Endothelial cell of umbilical vein (primary cell): ENCODE data around the gene APOB. TPM values are rescaled to one million over a fixed set of nuclear protein-coding genes. Genes with fewer than 3 reads are reported as not detected.

ENCODE experiments used
- BruUV-seq: library from RNA; stranded (reverse); fragments of 400-500 nt; replicated peaks from 2 replicates; lab custom pipeline; 2021; lab: Mats Ljungman, UMichigan
- CTCF ChIA-PET: fragments of 300-600, 350-600 bp; sonication (Branson Sonifier 250); formaldehyde crosslinking; loops from one replicate; lab custom pipeline; 2021; ENCODE audit warnings: antibody characterized with exemption, inconsistent platforms; lab: Charles Lee
- POLR2A ChIA-PET: fragments of 300-600, 350-600 bp; sonication (Branson Sonifier 250); formaldehyde crosslinking; loops from one replicate; lab custom pipeline; 2021; ENCODE audit warnings: antibody characterized with exemption, inconsistent platforms; lab: Charles Lee
- DNase-seq: peaks from one replicate; pipeline ENCODE4 v3.0.0-alpha.2; 2011; ENCODE audit warnings: low read depth, low spot score
- FAIRE-seq: peaks from 2 replicates; lab custom pipeline; 2011; peaks lifted over from hg19 to GRCh38; lab: Jason Lieb, UNC
- H2AFZ ChIP-seq: 2 replicates; pipeline ENCODE4 v1.6.0; 2012; ENCODE audit warnings: low read depth, low read length, control low read depth, inconsistent platforms
- H3K27ac ChIP-seq: 2 replicates; pipeline ENCODE4 v1.5.1; 2011; ENCODE audit warnings: low read depth, mild to moderate bottlenecking, control low read depth, low read length, moderate library complexity; ENCODE audit not compliant: insufficient read depth
- H3K27me3 ChIP-seq, 2 experiments: 2 replicates each; pipeline versions ENCODE4 v1.6.0 to v1.6.1; 2011; ENCODE audit warnings: low read length in 2 of 2, mixed read lengths in 1 of 2; ENCODE audit not compliant: control insufficient read depth in 2 of 2, insufficient read depth in 2 of 2
- H3K36me3 ChIP-seq, 2 experiments: 2 replicates in 1 of 2; 3 replicates in 1 of 2; pipeline ENCODE4 v1.5.1; 2011; ENCODE audit warnings: low read length in 2 of 2, mild to moderate bottlenecking in 1 of 2, moderate library complexity in 1 of 2; ENCODE audit not compliant: control insufficient read depth in 2 of 2, insufficient read depth in 2 of 2; ENCODE audit errors: extremely low read depth in 1 of 2
- H3K4me1 ChIP-seq: 3 replicates; pipeline ENCODE4 v1.5.1; 2011; ENCODE audit warnings: mild to moderate bottlenecking, low read length; ENCODE audit not compliant: control insufficient read depth, insufficient read depth; ENCODE audit errors: extremely low read depth
- H3K4me2 ChIP-seq: 2 replicates; pipeline ENCODE4 v1.6.1; 2011; ENCODE audit warnings: low read length, control low read depth, mixed read lengths; ENCODE audit not compliant: insufficient read depth
- H3K4me3 ChIP-seq, 3 experiments: fragments of 200-600 bp in 1 of 3; sonication (generic), shearing (Covaris generic) in 1 of 3; replicated peaks in 1 of 3; 2 replicates each; pipeline ENCODE4 v1.5.1; 2011 to 2016; ENCODE audit warnings: control low read depth in 3 of 3, low read length in 3 of 3, mild to moderate bottlenecking in 2 of 3, inconsistent platforms in 1 of 3, low read depth in 1 of 3, moderate library complexity in 1 of 3; ENCODE audit not compliant: insufficient read depth in 1 of 3
- H3K79me2 ChIP-seq: 2 replicates; pipeline ENCODE4 v1.6.0; 2012; ENCODE audit warnings: low read length, inconsistent platforms; ENCODE audit not compliant: control insufficient read depth, insufficient read depth
- H3K9ac ChIP-seq: replicated peaks from 2 replicates; pipeline ENCODE3; 2011; ENCODE audit warnings: low read length, control low read depth; ENCODE audit not compliant: insufficient read depth; ENCODE audit errors: extremely low read depth
- H3K9me1 ChIP-seq: replicated peaks from 3 replicates; pipeline ENCODE4 v1.6.0; 2011; ENCODE audit warnings: mild to moderate bottlenecking, low read length; ENCODE audit not compliant: control insufficient read depth, insufficient read depth; ENCODE audit errors: extremely low read depth
- H3K9me3 ChIP-seq: replicated peaks from 2 replicates; pipeline ENCODE4 v1.5.1; 2012; ENCODE audit warnings: low read length, inconsistent platforms; ENCODE audit not compliant: control insufficient read depth, insufficient read depth
- H4K20me1 ChIP-seq: replicated peaks from 2 replicates; pipeline ENCODE3; 2011; ENCODE audit warnings: mild to moderate bottlenecking, low read length; ENCODE audit not compliant: control insufficient read depth, insufficient read depth; ENCODE audit errors: extremely low read depth
- CTCF ChIP-seq, 2 donors: IDR thresholded peaks; 1 replicate in 1 of 2; 2 replicates in 1 of 2; pipeline ENCODE4 v1.5.1; 2011; ENCODE audit warnings: low read length in 2 of 2, mild to moderate bottlenecking in 2 of 2, moderate library complexity in 2 of 2, control low read depth in 1 of 2, inconsistent platforms in 1 of 2, low read depth in 1 of 2; ENCODE audit not compliant: insufficient read depth in 1 of 2; ENCODE audit errors: extremely low read depth in 1 of 2
- EZH2 ChIP-seq: IDR thresholded peaks from 2 replicates; pipeline ENCODE4 v1.6.1; 2012; ENCODE audit warnings: borderline replicate concordance, low read depth, mild to moderate bottlenecking, moderate library complexity, low read length, inconsistent platforms; ENCODE audit not compliant: severe bottlenecking
- FOS ChIP-seq: IDR thresholded peaks from 2 replicates; pipeline ENCODE4 v1.6.1; 2011; ENCODE audit warnings: mild to moderate bottlenecking, low read length, moderate library complexity, borderline replicate concordance; ENCODE audit not compliant: insufficient read depth
- GATA2 ChIP-seq: IDR thresholded peaks from 2 replicates; pipeline ENCODE4 v1.7.0; 2011; ENCODE audit warnings: low read depth, mild to moderate bottlenecking, moderate library complexity, mixed read lengths, low read length; ENCODE audit not compliant: insufficient read length, insufficient read depth
- JUN ChIP-seq: IDR thresholded peaks from 2 replicates; pipeline ENCODE4 v1.6.1; 2011; ENCODE audit warnings: borderline replicate concordance, low read depth; ENCODE audit not compliant: insufficient read length, insufficient read depth
- MYC ChIP-seq: IDR thresholded peaks from one replicate; pipeline ENCODE4 v1.6.1; 2011; ENCODE audit warnings: mild to moderate bottlenecking, low read depth, low read length
- POLR2A ChIP-seq: IDR thresholded peaks from 2 replicates; pipeline ENCODE4 v1.6.1; 2012; ENCODE audit warnings: low read depth, mild to moderate bottlenecking, control low read depth, low read length
- POLR2AphosphoS5 ChIP-seq: IDR thresholded peaks from 2 replicates; pipeline ENCODE4 v1.6.1; 2012; ENCODE audit warnings: low read depth, mild to moderate bottlenecking, control low read depth, low read length, moderate library complexity; ENCODE audit not compliant: insufficient read depth
- dilution Hi-C: fragments of 300-500 bp; cut with MboI; formaldehyde crosslinking; loops from one replicate; pipeline ENCODE4 v1.15.0; 2019; ENCODE audit warnings: low sequenced_read_pairs; ENCODE audit not compliant: extremely low pct_ligation_motif_present
- intact Hi-C: fragments of 100-400 bp; cut with micrococcal nuclease; formaldehyde crosslinking; loops from one replicate; pipeline ENCODE4 v1.10.0; 2022
- polyA plus RNA-seq, 4 experiments: library from polyadenylated mRNA; depleted of rRNA in 3 of 4; stranded (reverse) in 3 of 4; unstranded in 1 of 4; fragments of >200 nt; gene quantifications; 2 replicates each; pipeline versions ENCODE4 v1.2.1 to v1.2.3, GENCODE V29; 2011 to 2012; ENCODE audit warnings: missing spikeins in 1 of 4
- total RNA-seq: library from RNA; stranded (reverse); gene quantifications from 2 replicates; pipeline ENCODE4 v1.2.3, GENCODE V29; 2021
- TF ChIP-seq, protein P1 (sequence below): IDR thresholded peaks from 2 replicates; pipeline ENCODE4 v1.6.1; 2011; ENCODE audit not compliant: insufficient read depth, insufficient read length

The APOB gene
- total and polyA plus RNA-seq, 2 donors (not counting 3 experiments of a cell fraction or from before 2014, with no cell fraction given) = 0.07 to 0.09 TPM

- Histone ChIP-seq H3K9me1 (no peaks in the 10 kb centered on the region), H3K27me3 (no peaks in the 10 kb centered on the region), H3K9me3 (no peaks in the 10 kb centered on the region), H4K20me1 (no peaks in the 10 kb centered on the region), H2AFZ (no peak overlapping the region), H3K4me2 (no peak overlapping the region), H3K4me1 (no peaks in the 10 kb centered on the region), H3K4me3 (no peak overlapping the region), H3K27ac (no peak overlapping the region), H3K36me3 (no peaks in the 10 kb centered on the region), H3K79me2 (no peaks in the 10 kb centered on the region), H3K9ac (no peak overlapping the region)
- dilution Hi-C loops = no loop called here
- FAIRE-seq (no peak), DNase-seq (no peak)
- POLR2A ChIA-PET = no interaction called here
- TF ChIP-seq GATA2 (no peak), CTCF (IDR thresholded peaks at IDR 0.05; ENCODE audit: extremely low read depth in 1 of 2, insufficient read depth in 1 of 2, low read depth in 1 of 2, low read length in 2 of 2) (no peak), MYC (no peak), POLR2A (no peak), JUN (no peak), FOS (no peak), POLR2AphosphoS5 (no peak), EZH2 (no peak)
- TF ChIP-seq, protein P1, sequence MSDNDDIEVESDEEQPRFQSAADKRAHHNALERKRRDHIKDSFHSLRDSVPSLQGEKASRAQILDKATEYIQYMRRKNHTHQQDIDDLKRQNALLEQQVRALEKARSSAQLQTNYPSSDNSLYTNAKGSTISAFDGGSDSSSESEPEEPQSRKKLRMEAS = no peak
- intact Hi-C loops = no loop called here
- CTCF ChIA-PET = no interaction called here
- no TSS peak for BruUV-seq
These were observed 6.9 kb downstream of the APOB start for GRCh38 chr2:21036708-21037670.
